ENCODE data around the gene LRRC61.
"Not testable (repeated sequence)": the region's sequence is repeated elsewhere in the genome, so short reads cannot be mapped to it uniquely, and the experiment has no call there.

DNA sequence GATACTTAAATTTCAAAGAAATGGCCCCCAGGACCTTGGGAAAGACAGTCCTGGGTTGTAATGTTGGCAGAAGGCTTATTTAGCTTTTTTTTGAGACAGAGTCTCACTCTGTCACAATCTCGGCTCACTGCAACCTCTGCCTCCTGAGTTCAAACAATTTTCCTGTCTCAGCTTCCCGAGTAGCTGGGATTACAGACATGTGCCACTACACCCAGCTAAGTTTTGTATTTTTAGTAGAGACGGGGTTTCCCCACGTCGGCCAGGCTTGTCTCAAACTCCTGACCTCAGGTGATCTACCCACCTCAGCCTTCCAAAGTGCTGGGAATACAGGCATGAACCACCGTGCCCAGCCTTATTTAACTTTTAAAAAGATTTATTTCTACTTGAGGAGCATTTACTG is 62.7 kb downstream of the LRRC61 start:
- not testable (repeated sequence) for TF ChIP-seq CTCF (optimal IDR thresholded peaks at IDR 0.05 in 1 of 3, IDR thresholded peaks at IDR 0.05 in 1 of 3, conservative IDR thresholded peaks at IDR 0.05 in 1 of 3; ENCODE audit: extremely low read depth in 1 of 3, insufficient read depth in 2 of 3, low read length in 3 of 3); EZH2 (IDR thresholded peaks at IDR 0.05; ENCODE audit: low read length)
